HepG2 (cell line): Measurements from ENCODE around the gene FGGY. TPM values are rescaled to one million over a fixed set of nuclear protein-coding genes. Genes with fewer than 3 reads are reported as not detected.
A peak's percentile ranks its signal among the peaks of the same experiment; 100 is the strongest.

Experiments
- BCL6 ChIP-seq: IDR thresholded peaks from 2 replicates; pipeline ENCODE4 v1.6.1; 2016; ENCODE audit warnings: missing genetic modification reagents, missing compliant biosample characterization
- CCDC6 ChIP-seq: sonication (generic); formaldehyde crosslinking; IDR thresholded peaks from 2 replicates; pipeline ENCODE4 v1.8.1; 2022; ENCODE audit warnings: mild to moderate bottlenecking, missing genetic modification reagents, moderate library complexity
- CREB1 ChIP-seq, 2 experiments: fragments of 450-650 bp in 1 of 2; IDR thresholded peaks; 2 replicates each; pipeline ENCODE4 v1.6.1; 2016 to 2017; ENCODE audit warnings: control low read depth in 1 of 2, mild to moderate bottlenecking in 1 of 2, missing compliant biosample characterization in 1 of 2, missing genetic modification characterization in 1 of 2
- DMAP1 ChIP-seq: IDR thresholded peaks from 2 replicates; pipeline ENCODE4 v1.6.1; 2016
- E2F5 ChIP-seq: sonication (generic); formaldehyde crosslinking; conservative IDR thresholded peaks from 2 replicates; pipeline ENCODE4 v1.4.0; 2020; ENCODE audit warnings: missing genetic modification reagents
- ELF3 ChIP-seq: IDR thresholded peaks from 2 replicates; pipeline ENCODE4 v1.6.1; 2016; ENCODE audit warnings: missing genetic modification reagents, missing compliant biosample characterization
- GATAD1 ChIP-seq: IDR thresholded peaks from 2 replicates; pipeline ENCODE4 v1.6.1; 2016; ENCODE audit warnings: missing genetic modification reagents, missing compliant biosample characterization
- GTF3A ChIP-seq: sonication (generic); formaldehyde crosslinking; conservative IDR thresholded peaks from 2 replicates; pipeline ENCODE4 v1.4.0; 2020; ENCODE audit warnings: mild to moderate bottlenecking, missing genetic modification reagents
- MNT ChIP-seq: fragments of 450-650 bp; IDR thresholded peaks from 2 replicates; pipeline ENCODE4 v1.6.1; 2016
- NCOA2 ChIP-seq: sonication (generic); formaldehyde crosslinking; IDR thresholded peaks from 2 replicates; pipeline ENCODE4 v1.8.0; 2022; ENCODE audit warnings: inconsistent platforms
- NCOR1 ChIP-seq: fragments of 200-600 bp; sonication (generic); IDR thresholded peaks from 2 replicates; pipeline ENCODE4 v1.7.0; 2017; ENCODE audit warnings: antibody characterized with exemption, low read length, borderline replicate concordance
- PHF21A ChIP-seq: sonication (generic); formaldehyde crosslinking; IDR thresholded peaks from 2 replicates; pipeline ENCODE4 v1.5.0; 2020; ENCODE audit warnings: mild to moderate bottlenecking, missing genetic modification reagents
- PPARG ChIP-seq: conservative IDR thresholded peaks from 2 replicates; pipeline ENCODE4 v1.6.1; 2016; ENCODE audit warnings: missing biosample characterization, missing genetic modification reagents
- TARDBP ChIP-seq: sonication (generic); formaldehyde crosslinking; IDR thresholded peaks from 2 replicates; pipeline ENCODE4 v1.8.0; 2022; ENCODE audit warnings: mild to moderate bottlenecking, missing genetic modification reagents
- TEAD3 ChIP-seq: optimal IDR thresholded peaks from 2 replicates; pipeline ENCODE3; 2016; ENCODE audit warnings: borderline replicate concordance
- TOPORS ChIP-seq: sonication (generic); formaldehyde crosslinking; IDR thresholded peaks from 2 replicates; pipeline ENCODE4 v1.8.0; 2023; ENCODE audit warnings: mild to moderate bottlenecking, missing genetic modification reagents
- TRIM24 ChIP-seq: sonication (generic); formaldehyde crosslinking; IDR thresholded peaks from 2 replicates; pipeline ENCODE4 v1.8.0; 2022; ENCODE audit warnings: mild to moderate bottlenecking, missing genetic modification reagents
- ZBTB20 ChIP-seq: sonication (generic); formaldehyde crosslinking; IDR thresholded peaks from 2 replicates; pipeline ENCODE4 v1.8.1; 2023; ENCODE audit warnings: missing genetic modification reagents, low read depth, mild to moderate bottlenecking, borderline replicate concordance
- ZFP90 ChIP-seq: sonication (generic); formaldehyde crosslinking; IDR thresholded peaks from 2 replicates; pipeline ENCODE4 v1.8.0; 2022; ENCODE audit warnings: missing genetic modification reagents, mild to moderate bottlenecking, inconsistent platforms, borderline replicate concordance
- ZNF275 ChIP-seq: sonication (generic); formaldehyde crosslinking; IDR thresholded peaks from 2 replicates; pipeline ENCODE4 v1.8.0; 2022; ENCODE audit warnings: missing genetic modification reagents, mild to moderate bottlenecking, inconsistent platforms, borderline replicate concordance
- ZNF720 ChIP-seq: sonication (generic); formaldehyde crosslinking; IDR thresholded peaks from 2 replicates; pipeline ENCODE4 v1.4.0; 2020; ENCODE audit warnings: missing genetic modification reagents
- polyA plus RNA-seq, 8 experiments: library from polyadenylated mRNA; depleted of rRNA in 3 of 8; stranded (reverse) in 7 of 8; unstranded in 1 of 8; fragments of >200 nt; fragmentation: Illumina TruSeq in 4 of 8; extraction: Trizol in 4 of 8; gene quantifications; 2 replicates each; pipeline versions ENCODE4 v1.2.1 to v1.2.3, GENCODE V29; 2011 to 2016; ENCODE audit warnings: low read depth in 4 of 8, missing spikeins in 1 of 8, mixed read lengths in 1 of 8; ENCODE audit not compliant: insufficient read depth in 1 of 8
- total RNA-seq, 5 experiments: library from RNA; depleted of rRNA; stranded (reverse); fragments of >200 nt; fragmentation: Illumina TruSeq; extraction: Trizol; gene quantifications; 2 replicates each; pipeline ENCODE4 v1.2.3, GENCODE V29; 2016; ENCODE audit warnings: low read depth in 1 of 5
- TF ChIP-seq, protein P1 (sequence below): sonication (generic); formaldehyde crosslinking; IDR thresholded peaks from 2 replicates; pipeline ENCODE4 v1.4.0; 2020; ENCODE audit warnings: missing genetic modification reagents, mild to moderate bottlenecking, borderline replicate concordance
- TF ChIP-seq, protein P2 (sequence below): sonication (generic); IDR thresholded peaks from 2 replicates; pipeline ENCODE4 v1.6.1; 2016; ENCODE audit warnings: low read depth, borderline replicate concordance

The FGGY gene
- total and polyA plus RNA-seq, 2 of the 13 experiments (the other 11 are each of a cell fraction or from before 2014, with no cell fraction given): 15.7 to 27.5 TPM

- TF ChIP-seq, protein P1, sequence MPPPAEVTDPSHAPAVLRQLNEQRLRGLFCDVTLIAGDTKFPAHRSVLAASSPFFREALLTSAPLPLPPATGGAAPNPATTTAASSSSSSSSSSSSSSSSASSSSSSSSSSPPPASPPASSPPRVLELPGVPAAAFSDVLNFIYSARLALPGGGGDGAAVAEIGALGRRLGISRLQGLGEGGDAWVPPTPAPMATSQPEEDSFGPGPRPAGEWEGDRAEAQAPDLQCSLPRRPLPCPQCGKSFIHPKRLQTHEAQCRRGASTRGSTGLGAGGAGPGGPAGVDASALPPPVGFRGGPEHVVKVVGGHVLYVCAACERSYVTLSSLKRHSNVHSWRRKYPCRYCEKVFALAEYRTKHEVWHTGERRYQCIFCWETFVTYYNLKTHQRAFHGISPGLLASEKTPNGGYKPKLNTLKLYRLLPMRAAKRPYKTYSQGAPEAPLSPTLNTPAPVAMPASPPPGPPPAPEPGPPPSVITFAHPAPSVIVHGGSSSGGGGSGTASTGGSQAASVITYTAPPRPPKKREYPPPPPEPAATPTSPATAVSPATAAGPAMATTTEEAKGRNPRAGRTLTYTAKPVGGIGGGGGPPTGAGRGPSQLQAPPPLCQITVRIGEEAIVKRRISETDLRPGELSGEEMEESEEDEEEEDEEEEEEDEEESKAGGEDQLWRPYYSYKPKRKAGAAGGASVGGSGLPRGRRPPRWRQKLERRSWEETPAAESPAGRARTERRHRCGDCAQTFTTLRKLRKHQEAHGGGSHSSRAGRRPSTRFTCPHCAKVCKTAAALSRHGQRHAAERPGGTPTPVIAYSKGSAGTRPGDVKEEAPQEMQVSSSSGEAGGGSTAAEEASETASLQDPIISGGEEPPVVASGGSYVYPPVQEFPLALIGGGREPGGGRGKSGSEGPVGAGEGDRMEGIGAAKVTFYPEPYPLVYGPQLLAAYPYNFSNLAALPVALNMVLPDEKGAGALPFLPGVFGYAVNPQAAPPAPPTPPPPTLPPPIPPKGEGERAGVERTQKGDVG (CRISPR knock-in tag): no peak
- no peak for TF ChIP-seq TARDBP (CRISPR knock-in tag)
- TF ChIP-seq CREB1 (IDR thresholded peaks at IDR 0.05): no peak
- TF ChIP-seq CREB1 (CRISPR knock-in tag; IDR thresholded peaks at IDR 0.05): peak; percentile 46
- no peak for TF ChIP-seq CCDC6
- no peak for TF ChIP-seq MNT
- no peak for TF ChIP-seq ZBTB20
- no peak for TF ChIP-seq PPARG (CRISPR knock-in tag)
- TF ChIP-seq ZNF720 (CRISPR knock-in tag): no peak
- peak; percentile 57; the same call in 1 of the 2 replicates for TF ChIP-seq ELF3 (CRISPR knock-in tag)
- no peak for TF ChIP-seq TOPORS (CRISPR knock-in tag)
- TF ChIP-seq DMAP1 (CRISPR knock-in tag): 0 out of 2 replicates have a peak, but pooled peaks have one; percentile 14
- TF ChIP-seq NCOR1: no peak
- no peak for TF ChIP-seq E2F5 (CRISPR knock-in tag)
- TF ChIP-seq TRIM24: no peak
- TF ChIP-seq NCOA2 (CRISPR knock-in tag): no peak
- no peak for TF ChIP-seq TEAD3 (CRISPR knock-in tag)
- TF ChIP-seq ZFP90 (CRISPR knock-in tag): no peak
- no peak for TF ChIP-seq ZNF275 (CRISPR knock-in tag)
- no peak for TF ChIP-seq GTF3A (CRISPR knock-in tag)
- TF ChIP-seq, protein P2, sequence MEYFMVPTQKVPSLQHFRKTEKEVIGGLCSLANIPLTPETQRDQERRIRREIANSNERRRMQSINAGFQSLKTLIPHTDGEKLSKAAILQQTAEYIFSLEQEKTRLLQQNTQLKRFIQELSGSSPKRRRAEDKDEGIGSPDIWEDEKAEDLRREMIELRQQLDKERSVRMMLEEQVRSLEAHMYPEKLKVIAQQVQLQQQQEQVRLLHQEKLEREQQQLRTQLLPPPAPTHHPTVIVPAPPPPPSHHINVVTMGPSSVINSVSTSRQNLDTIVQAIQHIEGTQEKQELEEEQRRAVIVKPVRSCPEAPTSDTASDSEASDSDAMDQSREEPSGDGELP: peak; percentile 87
- no peak for TF ChIP-seq PHF21A (CRISPR knock-in tag)
- no peak for TF ChIP-seq GATAD1
- TF ChIP-seq BCL6 (CRISPR knock-in tag): 0 out of 2 replicates have a peak, but pooled peaks have one; percentile 27
Observed at GRCh38 chr1:59759156-59759925, 462.4 kb downstream of the FGGY start (continued).
